ENCODE results near the gene CNTNAP5. TPM values are rescaled to one million over a fixed set of nuclear protein-coding genes. Genes with fewer than 3 reads are reported as not detected.

Gene CNTNAP5
- total RNA-seq, 1 donor from 2014 or later = not detected

DNA sequence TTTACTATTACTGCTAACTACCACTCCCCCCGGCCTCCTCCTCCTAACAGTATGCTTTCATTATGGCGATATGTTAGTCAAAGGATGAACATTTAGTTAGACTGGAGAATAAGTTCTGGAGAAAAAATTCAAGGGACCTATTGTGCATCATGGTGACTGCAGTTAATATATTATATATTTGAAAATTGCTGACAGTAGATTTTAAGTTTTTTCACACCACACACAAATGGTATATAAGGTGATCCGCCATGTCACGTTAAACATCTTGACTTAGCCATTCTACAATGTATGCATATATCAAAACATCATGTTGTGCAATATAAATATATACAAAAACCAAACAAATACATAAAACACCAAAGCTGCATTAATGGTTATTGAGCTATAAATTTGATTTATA is 873.7 kb downstream of the CNTNAP5 start:
- no peaks in the 10 kb centered on the region for H3K27me3 ChIP-seq
- H3K27ac ChIP-seq = no peak overlapping the region
- no peak overlapping the region for H3K4me2 ChIP-seq
- Mint-ChIP-seq H3K36me3 (no peaks in the 10 kb centered on the region), H3K4me3 (no peak overlapping the region), H3K27me3 (ENCODE audit: insufficient read depth, low read depth) (no peaks in the 10 kb centered on the region), H3K4me1 (no peaks in the 10 kb centered on the region), H3K9me3 (no peaks in the 10 kb centered on the region), H3K27ac (no peak overlapping the region)
- TF ChIP-seq EZH2 (IDR thresholded peaks at IDR 0.05) = no peak
- TF ChIP-seq EZH2phosphoT487 (IDR thresholded peaks at IDR 0.05) = no peak
- TF ChIP-seq, protein P1, sequence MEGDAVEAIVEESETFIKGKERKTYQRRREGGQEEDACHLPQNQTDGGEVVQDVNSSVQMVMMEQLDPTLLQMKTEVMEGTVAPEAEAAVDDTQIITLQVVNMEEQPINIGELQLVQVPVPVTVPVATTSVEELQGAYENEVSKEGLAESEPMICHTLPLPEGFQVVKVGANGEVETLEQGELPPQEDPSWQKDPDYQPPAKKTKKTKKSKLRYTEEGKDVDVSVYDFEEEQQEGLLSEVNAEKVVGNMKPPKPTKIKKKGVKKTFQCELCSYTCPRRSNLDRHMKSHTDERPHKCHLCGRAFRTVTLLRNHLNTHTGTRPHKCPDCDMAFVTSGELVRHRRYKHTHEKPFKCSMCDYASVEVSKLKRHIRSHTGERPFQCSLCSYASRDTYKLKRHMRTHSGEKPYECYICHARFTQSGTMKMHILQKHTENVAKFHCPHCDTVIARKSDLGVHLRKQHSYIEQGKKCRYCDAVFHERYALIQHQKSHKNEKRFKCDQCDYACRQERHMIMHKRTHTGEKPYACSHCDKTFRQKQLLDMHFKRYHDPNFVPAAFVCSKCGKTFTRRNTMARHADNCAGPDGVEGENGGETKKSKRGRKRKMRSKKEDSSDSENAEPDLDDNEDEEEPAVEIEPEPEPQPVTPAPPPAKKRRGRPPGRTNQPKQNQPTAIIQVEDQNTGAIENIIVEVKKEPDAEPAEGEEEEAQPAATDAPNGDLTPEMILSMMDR (IDR thresholded peaks at IDR 0.05) = no peak
- no peak for DNase-seq (ENCODE audit: low spot score)
- no peaks in the 10 kb centered on the region for H3K9me3 ChIP-seq (ENCODE audit: low read depth)
- no peaks in the 10 kb centered on the region for H3K4me1 ChIP-seq
- H2AFZ ChIP-seq (replicated peaks) = no peak overlapping the region
- no peaks in the 10 kb centered on the region for H3K36me3 ChIP-seq
- no peaks in the 10 kb centered on the region for H3F3A ChIP-seq (ENCODE audit: low read depth)
- H4K20me1 ChIP-seq (ENCODE audit: low read depth) = no peaks in the 10 kb centered on the region
- no peak overlapping the region for H3K4me3 ChIP-seq
- no peaks in the 10 kb centered on the region for H3K79me2 ChIP-seq (ENCODE audit: low read depth)
- H3K9ac ChIP-seq = no peak overlapping the region

DNA sequence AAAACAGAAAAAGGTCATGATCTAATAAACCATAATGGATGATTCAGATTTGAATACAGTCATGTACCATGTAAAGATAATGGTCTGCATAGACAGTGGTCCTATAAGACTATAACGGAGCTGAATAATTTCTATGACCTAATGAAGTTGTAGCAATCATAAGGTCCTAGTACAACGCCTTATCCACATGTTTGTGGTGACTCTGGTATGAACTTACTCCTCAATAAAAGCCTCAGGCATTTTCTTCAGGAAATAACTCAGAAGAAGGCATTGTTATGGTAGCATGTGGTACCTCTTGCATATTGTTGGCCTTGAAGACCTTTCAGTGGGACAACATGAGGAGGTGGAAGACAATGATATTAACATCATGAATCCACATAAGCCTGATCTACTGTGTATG is 883.3 kb downstream of the CNTNAP5 start:
- no peak for DNase-seq (ENCODE audit: low spot score)
- Mint-ChIP-seq H3K27ac (no peak overlapping the region), H3K4me3 (no peak overlapping the region), H3K4me1 (no peaks in the 10 kb centered on the region), H3K27me3 (ENCODE audit: insufficient read depth, low read depth) (no peaks in the 10 kb centered on the region), H3K9me3 (no peaks in the 10 kb centered on the region), H3K36me3 (no peaks in the 10 kb centered on the region)
- Histone ChIP-seq H3K4me1 (no peaks in the 10 kb centered on the region), H2AFZ (replicated peaks) (no peak overlapping the region), H3K79me2 (ENCODE audit: low read depth) (no peaks in the 10 kb centered on the region), H3F3A (ENCODE audit: low read depth) (no peaks in the 10 kb centered on the region), H3K9ac (no peak overlapping the region), H3K4me2 (no peak overlapping the region), H3K27me3 (no peaks in the 10 kb centered on the region), H3K9me3 (ENCODE audit: low read depth) (no peaks in the 10 kb centered on the region), H3K36me3 (no peaks in the 10 kb centered on the region), H3K4me3 (no peak overlapping the region), H4K20me1 (ENCODE audit: low read depth) (no peaks in the 10 kb centered on the region), H3K27ac (no peak overlapping the region)
- no peak for TF ChIP-seq EZH2 (IDR thresholded peaks at IDR 0.05)
- no peak for TF ChIP-seq EZH2phosphoT487 (IDR thresholded peaks at IDR 0.05)
- TF ChIP-seq, protein P1 (IDR thresholded peaks at IDR 0.05) = no peak

DNA sequence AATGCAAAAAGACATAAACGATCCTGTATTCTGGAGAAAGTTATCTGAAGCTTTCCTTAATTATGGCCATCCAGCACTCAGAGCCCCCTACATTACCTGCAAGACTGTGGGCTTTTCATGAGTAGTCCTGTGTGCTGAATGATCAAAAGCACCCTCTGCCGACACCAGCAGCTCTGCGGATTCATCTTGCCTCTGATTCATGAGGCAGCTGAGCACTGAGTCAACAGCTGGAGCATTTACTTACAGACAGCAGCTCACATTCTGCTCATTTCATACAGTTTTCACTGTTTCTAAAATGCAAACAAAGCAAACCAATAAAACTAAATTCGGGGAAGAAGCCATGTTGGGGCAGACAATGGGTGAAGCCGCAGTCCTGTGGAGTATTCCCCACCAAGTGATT is 886.5 kb downstream of the CNTNAP5 start:
- H3K27me3 Mint-ChIP-seq (ENCODE audit: insufficient read depth, low read depth) = no peaks in the 10 kb centered on the region
- Histone ChIP-seq H3K4me3 (no peak overlapping the region), H3K9ac (no peak overlapping the region), H3K9me3 (ENCODE audit: low read depth) (no peaks in the 10 kb centered on the region), H4K20me1 (ENCODE audit: low read depth) (no peaks in the 10 kb centered on the region), H3K27me3 (no peaks in the 10 kb centered on the region), H3F3A (ENCODE audit: low read depth) (no peaks in the 10 kb centered on the region), H2AFZ (replicated peaks) (no peak overlapping the region), H3K79me2 (ENCODE audit: low read depth) (no peaks in the 10 kb centered on the region), H3K36me3 (no peaks in the 10 kb centered on the region), H3K27ac (no peak overlapping the region), H3K4me2 (no peak overlapping the region), H3K4me1 (no peaks in the 10 kb centered on the region)
- no peaks in the 10 kb centered on the region for H3K36me3 Mint-ChIP-seq
- H3K27ac Mint-ChIP-seq = no peak overlapping the region
- TF ChIP-seq EZH2 (IDR thresholded peaks at IDR 0.05) (no peak), EZH2phosphoT487 (IDR thresholded peaks at IDR 0.05) (no peak)
- TF ChIP-seq, protein P1 (IDR thresholded peaks at IDR 0.05) = no peak
- no peaks in the 10 kb centered on the region for H3K4me1 Mint-ChIP-seq
- H3K9me3 Mint-ChIP-seq = no peaks in the 10 kb centered on the region
- DNase-seq (ENCODE audit: low spot score) = no peak
- H3K4me3 Mint-ChIP-seq = no peak overlapping the region
